Raji (cell line): ENCODE data around the gene FAM151A.

Experiments used
- POLR2A ChIP-seq: IDR thresholded peaks from 2 replicates; pipeline ENCODE4 v1.6.1; 2011; ENCODE audit warnings: low read depth, low read length, control low read depth; ENCODE audit not compliant: insufficient read depth

FAM151A gene

DNA sequence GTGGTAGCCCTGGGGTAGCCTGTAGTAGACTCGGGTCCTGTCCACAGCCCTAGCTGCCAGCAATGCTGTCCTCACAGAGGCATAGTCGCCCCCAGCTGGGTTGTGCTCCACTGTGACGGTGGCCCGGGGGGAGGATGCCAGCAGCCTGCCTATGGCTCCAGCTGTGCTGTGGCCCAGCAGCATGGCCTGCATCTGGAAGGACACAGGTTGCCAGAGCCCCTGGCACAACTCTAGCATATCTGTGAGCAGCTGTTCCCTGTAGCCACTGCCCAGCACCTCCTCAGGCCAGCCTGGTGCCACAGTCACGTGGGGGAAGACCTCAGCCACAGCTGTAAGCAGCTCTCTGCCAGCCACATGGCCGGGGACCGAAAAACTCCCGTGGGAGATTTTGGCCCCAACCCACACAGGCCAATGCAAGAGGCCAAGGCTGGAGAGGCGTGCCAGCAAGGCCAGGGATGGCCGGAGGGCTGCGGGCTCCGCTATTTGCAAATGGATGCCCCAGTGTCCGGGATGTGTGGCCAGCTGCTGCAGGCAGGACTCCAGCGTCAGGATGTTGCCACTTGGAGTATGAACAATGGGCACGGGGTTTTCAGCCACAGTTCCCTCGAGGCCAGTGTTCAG is 13.9 kb downstream of the FAM151A start:
- TF ChIP-seq POLR2A = no peak

DNA sequence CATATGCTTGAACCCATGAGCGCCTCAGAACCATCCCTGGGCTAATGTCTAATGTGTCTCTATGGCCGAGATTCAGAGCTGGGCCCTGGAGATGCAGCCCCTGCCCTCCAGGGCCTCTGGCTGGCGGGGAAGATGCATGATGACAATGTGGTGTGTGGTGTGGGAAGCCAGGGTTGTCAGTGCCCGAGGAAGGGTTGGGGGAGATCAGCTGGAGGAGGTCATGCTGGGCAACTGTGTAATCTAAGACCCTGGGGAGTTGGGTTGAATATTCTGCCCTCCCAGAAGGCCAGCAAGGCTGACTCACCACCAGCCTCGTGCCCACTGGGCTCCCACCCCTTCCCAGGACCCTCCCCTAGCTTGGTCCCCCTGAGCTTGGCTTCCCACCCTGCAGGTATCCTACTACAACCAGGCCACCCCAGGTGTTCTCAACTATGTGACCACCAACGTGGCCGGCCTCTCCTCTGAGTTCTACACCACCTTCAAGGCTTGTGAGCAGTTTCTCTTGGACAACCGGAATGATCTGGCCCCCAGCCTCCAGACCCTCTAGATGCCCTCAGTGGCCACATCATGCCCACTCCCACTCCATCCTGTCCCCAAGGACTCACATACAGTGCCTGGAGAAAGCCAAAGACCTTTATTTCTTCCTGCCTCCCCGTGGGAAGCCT is 14.6 kb downstream of the FAM151A start:
- no peak for TF ChIP-seq POLR2A

DNA sequence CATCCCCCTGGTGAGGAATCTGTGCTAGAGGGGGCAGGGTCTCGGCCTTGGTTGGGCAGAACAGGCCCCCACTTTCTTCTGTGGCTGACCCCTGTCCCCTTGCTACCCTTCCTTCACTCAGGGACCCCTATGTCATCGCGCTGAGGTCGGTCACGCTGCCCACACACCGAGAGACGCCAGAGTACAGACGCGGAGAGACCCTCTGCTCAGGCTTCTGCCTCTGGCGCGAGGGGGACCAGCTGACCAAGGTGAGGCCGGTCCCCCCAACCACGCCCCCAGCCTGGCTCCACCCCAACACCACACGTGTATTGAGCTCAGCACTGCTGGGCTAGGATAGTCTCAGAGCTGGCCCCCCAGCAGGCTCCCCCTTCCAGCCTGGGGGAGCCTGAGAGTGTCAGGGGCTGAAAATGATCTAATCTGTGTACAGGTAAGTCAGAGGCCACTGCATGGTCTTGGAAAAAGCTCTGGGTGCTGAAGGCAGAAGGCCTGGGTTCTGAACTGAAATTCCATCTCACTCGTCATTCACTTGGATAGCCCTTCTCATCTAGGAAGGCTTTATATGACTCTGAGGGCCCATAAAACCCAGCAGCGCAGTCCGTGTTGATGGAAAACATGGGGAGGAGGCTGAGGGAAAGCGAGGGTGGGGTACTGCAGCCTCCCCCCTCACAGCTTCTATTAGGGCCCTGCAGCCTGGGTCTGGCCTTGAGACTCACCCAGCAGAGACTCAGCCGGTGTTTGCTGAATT is 15.3 kb downstream of the FAM151A start:
- no peak for TF ChIP-seq POLR2A

DNA sequence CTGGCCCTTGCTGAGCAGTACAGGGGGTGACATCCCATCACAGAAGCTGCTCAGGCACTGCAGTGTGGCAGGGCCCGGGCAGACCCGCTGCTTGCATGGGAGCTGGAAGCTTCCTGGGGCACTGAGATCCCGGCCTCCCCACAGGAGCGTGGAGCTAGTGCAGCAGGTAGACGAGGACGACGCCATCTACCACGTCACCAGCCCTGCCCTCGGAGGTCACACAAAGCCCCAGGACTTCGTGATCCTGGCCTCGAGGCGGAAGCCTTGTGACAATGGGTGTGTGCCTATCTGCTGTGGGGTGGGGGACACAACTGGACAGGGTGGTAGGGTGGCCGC is 16.4 kb downstream of the FAM151A start:
- TF ChIP-seq POLR2A = no peak

DNA sequence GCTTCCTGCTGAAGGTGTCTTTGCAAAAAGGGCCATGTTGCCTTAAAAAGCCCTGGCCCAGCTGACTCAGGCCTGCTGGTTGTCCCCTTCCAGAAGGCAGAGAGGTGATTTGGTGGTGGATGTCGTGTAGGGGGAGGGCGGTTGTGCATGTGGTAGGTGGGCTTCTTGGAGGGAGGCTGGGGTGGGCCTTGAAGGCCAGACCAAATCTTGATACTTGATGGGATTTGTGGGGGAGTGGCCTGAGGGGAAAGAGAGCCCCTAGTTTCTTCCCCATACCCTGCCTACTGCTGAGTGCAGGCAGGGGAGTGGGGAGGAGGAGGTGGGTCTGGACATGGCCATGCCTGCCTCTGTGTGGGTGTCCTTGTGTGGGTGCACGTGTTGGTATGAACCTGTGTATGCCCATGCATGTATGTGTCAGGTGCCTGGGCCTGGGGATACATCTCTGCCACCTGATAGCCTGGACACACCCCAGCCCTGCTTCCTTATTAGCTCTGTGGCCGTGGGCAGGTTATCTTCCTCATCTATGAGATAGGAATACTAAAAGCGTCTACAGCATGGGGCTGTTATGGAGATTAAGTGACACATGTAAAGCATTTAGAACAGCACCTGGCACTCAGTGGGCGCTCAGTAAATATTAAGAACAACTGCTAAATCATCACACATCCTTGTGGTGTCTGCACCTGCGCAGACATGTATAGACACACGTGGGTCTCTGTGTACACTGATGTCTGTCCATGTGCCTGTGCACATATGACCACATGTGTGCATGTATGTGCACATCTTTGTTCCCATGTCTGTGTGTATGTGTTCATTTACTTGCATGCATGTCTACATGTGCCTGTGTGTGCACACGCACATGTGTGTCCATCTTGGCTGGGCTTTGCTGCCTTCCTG is 17.0 kb downstream of the FAM151A start:
- TF ChIP-seq POLR2A = no peak

DNA sequence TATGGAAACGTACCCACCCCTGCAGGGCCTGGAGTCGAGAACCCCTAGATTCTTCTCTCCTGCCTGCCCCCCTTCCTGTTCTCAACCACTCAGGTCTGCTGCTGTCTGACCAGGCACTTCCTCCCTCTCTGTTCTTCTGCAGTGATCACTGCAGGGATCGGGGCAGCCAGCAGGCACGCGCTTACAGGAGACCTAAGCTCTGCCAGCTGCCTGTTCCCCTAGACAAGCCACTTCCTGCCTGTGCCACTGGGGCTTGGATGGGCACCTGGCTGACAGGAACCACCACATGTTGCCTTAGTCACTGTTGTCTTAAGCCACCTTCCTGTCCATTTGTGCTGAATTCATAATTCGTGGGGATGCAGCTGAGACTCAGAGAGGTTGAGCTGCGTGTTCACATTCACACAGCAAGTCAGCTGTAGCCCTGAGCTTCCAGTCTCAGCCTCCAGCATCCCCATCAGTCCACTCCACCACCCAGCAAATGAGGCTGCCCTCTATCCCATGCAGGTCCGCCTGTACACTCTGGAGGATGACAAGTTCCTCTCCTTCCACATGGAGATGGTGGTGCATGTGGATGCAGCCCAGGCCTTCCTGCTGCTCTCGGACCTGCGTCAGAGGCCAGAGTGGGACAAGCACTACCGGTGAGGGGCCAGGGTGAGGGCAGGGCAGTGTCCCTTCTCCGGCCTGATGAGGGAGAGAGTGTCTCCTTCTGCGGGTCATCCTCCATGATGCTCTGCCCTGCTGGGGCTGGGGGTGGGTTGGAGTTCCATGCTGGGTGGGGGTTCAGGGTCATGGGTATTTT is 18.6 kb downstream of the FAM151A start:
- TF ChIP-seq POLR2A = no peak

DNA sequence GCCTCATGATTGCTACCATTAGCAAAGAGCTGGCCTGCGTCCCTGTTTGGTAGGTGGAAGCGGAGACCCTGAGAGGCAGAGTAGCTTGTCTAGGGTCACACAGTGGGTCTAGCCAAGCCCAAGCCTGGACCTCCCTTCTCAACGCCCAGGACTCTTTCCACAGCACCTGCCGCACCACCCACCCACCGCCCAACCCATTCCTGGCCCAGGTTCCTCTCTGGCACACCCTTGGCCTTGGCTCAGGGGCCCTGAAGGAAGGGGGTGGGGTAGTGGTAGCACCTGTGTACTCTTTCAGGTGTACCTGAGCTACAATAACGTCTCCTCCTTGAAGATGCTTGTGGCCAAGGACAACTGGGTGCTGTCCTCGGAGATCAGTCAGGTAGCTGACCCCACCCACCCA is 19.3 kb downstream of the FAM151A start:
- TF ChIP-seq POLR2A = no peak

DNA sequence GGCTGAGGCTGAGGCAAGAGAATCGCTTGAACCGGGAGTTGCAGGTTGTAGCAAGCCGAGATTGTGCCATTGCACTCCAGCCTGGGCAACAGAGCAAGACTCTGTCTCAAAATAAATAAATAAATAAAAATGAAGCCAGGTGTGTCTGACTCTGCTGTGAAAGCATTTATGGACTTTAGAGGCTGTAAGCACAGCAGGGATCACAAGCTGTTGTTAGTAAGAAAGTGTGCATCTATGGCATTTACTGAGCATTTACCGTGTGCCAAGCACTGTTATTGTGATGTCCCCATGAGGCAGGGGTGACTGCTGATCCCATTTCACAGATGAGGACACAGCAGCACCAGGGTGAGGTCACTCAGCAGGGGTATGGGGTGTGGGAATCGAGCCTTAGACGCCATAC is 20.1 kb downstream of the FAM151A start:
- no peak for TF ChIP-seq POLR2A

DNA sequence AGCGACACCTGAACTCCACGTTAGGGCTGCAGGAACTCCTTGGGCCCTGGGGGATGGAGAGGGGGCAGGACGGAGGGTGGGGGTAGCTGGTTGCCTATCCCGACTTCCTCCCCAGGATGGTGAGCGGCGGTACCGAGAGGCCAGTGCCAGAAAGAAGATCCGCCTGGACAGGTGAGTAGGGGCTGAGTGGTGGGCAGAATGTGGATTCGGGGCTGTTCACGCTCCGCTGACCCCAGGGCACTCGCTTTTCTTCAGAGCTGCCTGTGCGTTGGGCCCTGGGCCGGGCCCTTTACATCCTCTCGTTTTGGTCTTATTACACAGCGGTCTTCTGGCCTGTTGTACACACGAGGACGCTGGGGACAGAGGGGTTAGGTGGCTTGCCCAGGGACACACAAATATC is 20.8 kb downstream of the FAM151A start:
- TF ChIP-seq POLR2A = no peak

DNA sequence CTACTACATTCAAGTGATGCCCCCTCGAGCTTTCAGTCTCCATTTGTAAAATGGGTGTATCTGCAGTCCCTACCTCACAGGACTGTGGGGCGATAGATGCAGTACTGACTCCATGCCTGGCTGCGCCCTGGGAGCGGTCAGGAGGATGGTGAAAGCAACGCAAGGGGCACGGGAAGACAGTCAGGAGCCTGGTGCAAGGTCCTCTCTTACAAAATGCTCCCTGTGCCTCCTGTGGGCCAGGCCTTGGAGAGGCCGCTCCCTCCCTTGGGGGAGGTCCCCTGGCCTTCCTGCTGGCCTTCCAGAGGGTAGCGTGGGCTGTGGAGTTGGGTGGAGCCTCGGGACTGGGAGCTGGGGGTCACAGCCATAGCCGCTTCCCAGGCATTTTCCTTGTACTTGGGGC is 21.6 kb downstream of the FAM151A start:
- no peak for TF ChIP-seq POLR2A

DNA sequence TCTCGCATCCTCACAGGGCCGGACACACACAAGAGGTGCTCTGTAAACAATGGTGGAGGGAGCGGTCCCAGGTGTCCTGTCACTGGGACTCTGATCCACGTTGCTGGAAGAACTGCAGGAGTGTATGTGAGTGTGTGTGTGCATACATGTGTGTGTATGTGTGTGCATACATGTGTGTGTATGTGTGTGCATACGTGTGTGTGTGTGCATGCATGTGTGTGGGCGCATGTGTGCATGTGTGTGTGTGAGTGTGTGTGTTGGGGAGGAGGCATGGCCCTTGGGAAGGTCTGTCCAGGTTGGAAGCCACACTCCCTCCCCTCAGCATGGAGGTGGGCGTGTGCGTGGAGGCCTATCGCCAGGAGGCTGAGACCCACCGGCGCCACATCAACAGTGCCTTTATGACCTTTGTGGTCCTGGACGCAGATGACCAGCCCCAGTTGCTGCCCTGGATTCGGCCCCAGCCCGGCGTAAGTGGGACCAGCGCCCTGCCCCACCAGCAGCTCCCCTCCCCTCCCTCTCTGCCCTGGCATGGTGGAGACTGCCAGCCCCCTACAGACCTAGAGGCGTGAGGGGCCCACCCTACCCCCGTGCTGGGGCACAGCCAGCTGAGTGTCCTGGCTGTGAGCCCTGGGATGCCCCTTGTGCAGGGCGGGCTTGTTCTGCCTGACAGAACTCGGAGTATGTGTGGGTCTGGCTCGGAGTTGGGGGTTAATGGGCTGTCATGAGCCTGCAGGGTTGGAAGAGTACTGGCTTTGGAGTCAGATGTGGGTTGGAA is 22.2 kb downstream of the FAM151A start:
- TF ChIP-seq POLR2A = no peak

DNA sequence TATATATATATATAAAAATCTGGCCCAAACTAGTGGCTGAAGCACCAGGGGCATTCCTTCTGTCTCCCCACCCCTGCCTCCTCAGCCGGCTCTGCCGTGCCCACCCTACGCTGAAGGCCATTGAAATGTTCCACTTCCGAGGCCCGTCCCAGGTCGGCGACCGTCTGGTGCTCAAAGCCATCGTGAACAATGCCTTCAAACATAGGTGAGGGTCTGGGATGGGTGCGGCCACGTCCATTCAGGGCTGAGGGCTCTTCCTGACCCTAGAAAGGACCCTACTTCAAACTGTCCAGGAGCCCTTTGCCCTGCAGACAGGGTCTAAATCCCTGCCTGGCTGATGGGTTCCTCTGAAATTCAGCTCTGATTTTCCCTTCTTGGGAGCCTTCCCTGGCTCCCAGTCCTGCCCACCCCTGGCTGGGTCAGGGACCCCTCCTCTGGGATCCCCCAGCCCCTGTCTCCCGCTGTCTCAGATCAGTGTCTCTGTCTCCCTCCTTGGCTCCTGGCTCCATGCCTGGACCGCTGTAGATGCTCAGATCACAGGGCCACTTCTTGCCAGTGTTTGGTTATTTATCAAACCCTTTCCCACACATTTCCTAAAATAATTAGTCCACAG is 24.0 kb downstream of the FAM151A start:
- TF ChIP-seq POLR2A = no peak

DNA sequence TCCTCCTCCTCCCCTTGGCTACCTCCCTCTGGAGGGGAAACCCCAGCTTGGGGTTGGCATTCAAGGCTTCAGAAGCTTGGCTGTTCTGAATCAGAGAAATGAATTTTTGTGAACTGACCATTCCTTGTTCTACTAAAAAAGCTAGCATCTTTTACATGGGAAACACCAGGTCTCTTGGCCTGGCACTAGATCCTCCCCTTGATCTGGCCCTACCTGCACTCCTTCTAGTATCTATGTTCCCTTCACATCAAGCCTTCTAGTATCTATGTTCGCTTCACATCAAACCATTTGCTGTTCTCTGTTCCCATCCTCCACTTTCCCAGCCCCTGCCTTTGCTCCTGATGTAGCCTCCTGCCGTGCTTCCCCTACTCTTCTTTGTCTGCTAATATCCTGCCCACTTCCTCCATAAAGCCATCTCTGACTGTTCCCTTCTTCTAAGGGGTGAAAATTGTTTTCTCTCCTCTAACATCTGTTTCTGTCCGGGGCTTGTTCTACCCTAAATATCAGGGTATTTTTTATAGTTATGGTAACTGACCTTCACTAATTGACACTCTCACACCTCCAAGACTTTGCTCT is 25.8 kb downstream of the FAM151A start:
- no peak for TF ChIP-seq POLR2A
